Smooth muscle cell of the umbilical artery (primary cell): ENCODE data around the gene ZMAT1. TPM values are rescaled to one million over a fixed set of nuclear protein-coding genes. Genes with fewer than 3 reads are reported as not detected.

Experiments used
- total RNA-seq: library from RNA; depleted of rRNA; stranded (reverse); fragments of >200 nt; gene quantifications from 2 replicates; pipeline ENCODE4 v1.2.3, GENCODE V29; 2014

The ZMAT1 gene
- 0.23 and 0.30 TPM in 2 replicates for total RNA-seq

GRCh38 chrX:101931488-101932248 lies at the start of gene ZMAT1:
Gene ZMAT1, minus strand, starts transcription at chrX:101932027. Its CDS starts 19 bp downstream, at chrX:101932008.

Other genes with a start within 250 kb of the ZMAT1 start
- not detected in 2 replicates for gene TCEAL2, start 193.7 kb upstream of the ZMAT1 start, total RNA-seq
- gene TCEAL6, start 210.5 kb upstream of the ZMAT1 start, total RNA-seq, result not detected in 2 replicates
- gene BEX5, start 223.9 kb upstream of the ZMAT1 start, total RNA-seq, result not detected in 2 replicates